MM.1S (cell line): ENCODE measurements around the gene RABEP1.

Source experiments
- DNase-seq: peaks from one replicate; pipeline ENCODE4 v3.0.0-alpha.2; 2015
- H2AFZ ChIP-seq: fragments of 300-600 bp; sonication (generic); 2 replicates; pipeline ENCODE4 v1.6.0; 2016; ENCODE audit warnings: antibody characterized with exemption, low read length
- H3F3A ChIP-seq: fragments of 300-600 bp; sonication (generic); 2 replicates; pipeline ENCODE4 v1.6.1; 2016; ENCODE audit warnings: mild to moderate bottlenecking, antibody characterized with exemption, low read length, moderate library complexity, mixed read lengths; ENCODE audit not compliant: insufficient read depth
- H3K27ac ChIP-seq: fragments of 300-600 bp; sonication (generic); 2 replicates; pipeline ENCODE4 v1.5.1; 2016; ENCODE audit warnings: mild to moderate bottlenecking, low read length
- H3K27me3 ChIP-seq: fragments of 300-600 bp; sonication (generic); replicated peaks from 2 replicates; pipeline ENCODE4 v1.6.0; 2016; ENCODE audit warnings: low read length; ENCODE audit not compliant: insufficient read depth
- H3K36me3 ChIP-seq: fragments of 300-600 bp; sonication (generic); replicated peaks from 2 replicates; pipeline ENCODE4 v1.6.1; 2016; ENCODE audit warnings: mild to moderate bottlenecking, low read length, mixed read lengths; ENCODE audit not compliant: insufficient read depth
- H3K4me1 ChIP-seq: fragments of 300-600 bp; sonication (generic); 2 replicates; pipeline ENCODE4 v1.6.1; 2016; ENCODE audit warnings: low read length, mixed read lengths
- H3K4me2 ChIP-seq: fragments of 300-600 bp; sonication (generic); 2 replicates; pipeline ENCODE4 v1.6.0; 2016; ENCODE audit warnings: low read depth, low read length
- H3K4me3 ChIP-seq: fragments of 300-600 bp; sonication (generic); 2 replicates; pipeline ENCODE4 v1.5.1; 2016; ENCODE audit warnings: low read length, mixed read lengths
- H3K79me2 ChIP-seq: fragments of 300-600 bp; sonication (generic); 2 replicates; pipeline ENCODE4 v1.6.1; 2016; ENCODE audit warnings: mixed run types, low read length, mixed read lengths
- H3K9ac ChIP-seq: fragments of 300-600 bp; sonication (generic); 2 replicates; pipeline ENCODE4 v1.6.1; 2016; ENCODE audit warnings: low read length, mixed read lengths
- H3K9me2 ChIP-seq: fragments of 300-600 bp; sonication (generic); replicated peaks from 2 replicates; pipeline ENCODE4 v1.6.1; 2016; ENCODE audit warnings: mild to moderate bottlenecking, low read length, mixed read lengths; ENCODE audit not compliant: insufficient read depth
- H3K9me3 ChIP-seq: fragments of 300-600 bp; sonication (generic); replicated peaks from 2 replicates; pipeline ENCODE4 v1.6.1; 2016; ENCODE audit warnings: mild to moderate bottlenecking, low read length, mixed read lengths; ENCODE audit not compliant: insufficient read depth
- H4K20me1 ChIP-seq: fragments of 300-600 bp; sonication (generic); 2 replicates; pipeline ENCODE4 v1.6.1; 2016; ENCODE audit warnings: mild to moderate bottlenecking, low read length, moderate library complexity, mixed read lengths; ENCODE audit not compliant: insufficient read depth
- EZH2 ChIP-seq: fragments of 300-600 bp; sonication (generic); optimal IDR thresholded peaks from 2 replicates; pipeline ENCODE3; 2017; ENCODE audit warnings: low read depth, mild to moderate bottlenecking, antibody characterized with exemption, low read length, mixed read lengths
- EZH2phosphoT487 ChIP-seq: fragments of 300-600 bp; sonication (generic); IDR thresholded peaks from 2 replicates; pipeline ENCODE4 v1.6.1; 2018; ENCODE audit warnings: antibody characterized with exemption, low read length
- TF ChIP-seq, protein P1 (sequence below): fragments of 300-600 bp; sonication (generic); IDR thresholded peaks from 2 replicates; pipeline ENCODE4 v1.5.1; 2016; ENCODE audit warnings: antibody characterized with exemption, low read length, mixed read lengths

The RABEP1 gene

DNA sequence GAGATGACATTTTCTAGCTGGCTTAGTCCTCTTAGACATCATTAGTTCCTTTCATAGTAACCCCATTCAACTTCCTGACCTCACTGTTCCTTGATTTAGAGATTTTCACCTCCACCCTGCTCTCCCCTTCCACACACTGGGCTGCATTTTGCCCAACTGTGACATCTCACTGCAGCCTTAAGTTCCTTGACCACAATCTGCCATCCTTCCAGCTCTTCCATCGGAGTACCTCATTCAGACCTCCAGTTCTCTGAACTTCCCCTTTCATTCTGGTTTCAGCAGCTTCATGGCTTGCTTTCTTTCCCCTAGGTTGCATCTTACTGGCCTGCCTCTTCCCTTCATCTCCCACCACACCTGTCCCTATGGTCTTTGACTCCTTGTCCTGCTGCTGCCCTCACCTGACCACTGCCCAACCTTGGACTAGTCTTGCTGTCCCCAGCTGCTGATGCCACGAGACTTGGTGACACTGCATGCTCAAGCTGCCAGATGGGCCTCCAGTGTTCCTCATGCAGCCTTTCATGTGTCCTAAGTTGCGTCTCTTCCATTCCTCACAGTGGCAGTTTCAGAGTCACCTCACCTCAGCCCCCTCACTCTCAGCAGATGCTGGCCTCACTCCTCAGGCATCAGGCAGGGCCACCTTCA lies 96.6 kb downstream of the RABEP1 start:
- H3K9me3 ChIP-seq = no peaks in the 10 kb centered on the region
- H3K9ac ChIP-seq = no peak overlapping the region
- DNase-seq = no peak
- no peak overlapping the region for H3K27ac ChIP-seq
- H4K20me1 ChIP-seq = no peaks in the 10 kb centered on the region
- no peak overlapping the region for H3K4me3 ChIP-seq
- TF ChIP-seq EZH2phosphoT487 (no peak), EZH2 (no peak)
- TF ChIP-seq, protein P1, sequence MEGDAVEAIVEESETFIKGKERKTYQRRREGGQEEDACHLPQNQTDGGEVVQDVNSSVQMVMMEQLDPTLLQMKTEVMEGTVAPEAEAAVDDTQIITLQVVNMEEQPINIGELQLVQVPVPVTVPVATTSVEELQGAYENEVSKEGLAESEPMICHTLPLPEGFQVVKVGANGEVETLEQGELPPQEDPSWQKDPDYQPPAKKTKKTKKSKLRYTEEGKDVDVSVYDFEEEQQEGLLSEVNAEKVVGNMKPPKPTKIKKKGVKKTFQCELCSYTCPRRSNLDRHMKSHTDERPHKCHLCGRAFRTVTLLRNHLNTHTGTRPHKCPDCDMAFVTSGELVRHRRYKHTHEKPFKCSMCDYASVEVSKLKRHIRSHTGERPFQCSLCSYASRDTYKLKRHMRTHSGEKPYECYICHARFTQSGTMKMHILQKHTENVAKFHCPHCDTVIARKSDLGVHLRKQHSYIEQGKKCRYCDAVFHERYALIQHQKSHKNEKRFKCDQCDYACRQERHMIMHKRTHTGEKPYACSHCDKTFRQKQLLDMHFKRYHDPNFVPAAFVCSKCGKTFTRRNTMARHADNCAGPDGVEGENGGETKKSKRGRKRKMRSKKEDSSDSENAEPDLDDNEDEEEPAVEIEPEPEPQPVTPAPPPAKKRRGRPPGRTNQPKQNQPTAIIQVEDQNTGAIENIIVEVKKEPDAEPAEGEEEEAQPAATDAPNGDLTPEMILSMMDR = no peak
- peaks cover 4% of the 10 kb centered on the region for H3K36me3 ChIP-seq
- H3K27me3 ChIP-seq = no peaks in the 10 kb centered on the region
- no peaks in the 10 kb centered on the region for H3K9me2 ChIP-seq
- H3K4me1 ChIP-seq = peaks cover 9% of the 10 kb centered on the region
- no peak overlapping the region for H2AFZ ChIP-seq
- H3F3A ChIP-seq = peaks cover 10% of the 10 kb centered on the region
- peaks cover 8% of the 10 kb centered on the region for H3K79me2 ChIP-seq
- no peak overlapping the region for H3K4me2 ChIP-seq

DNA sequence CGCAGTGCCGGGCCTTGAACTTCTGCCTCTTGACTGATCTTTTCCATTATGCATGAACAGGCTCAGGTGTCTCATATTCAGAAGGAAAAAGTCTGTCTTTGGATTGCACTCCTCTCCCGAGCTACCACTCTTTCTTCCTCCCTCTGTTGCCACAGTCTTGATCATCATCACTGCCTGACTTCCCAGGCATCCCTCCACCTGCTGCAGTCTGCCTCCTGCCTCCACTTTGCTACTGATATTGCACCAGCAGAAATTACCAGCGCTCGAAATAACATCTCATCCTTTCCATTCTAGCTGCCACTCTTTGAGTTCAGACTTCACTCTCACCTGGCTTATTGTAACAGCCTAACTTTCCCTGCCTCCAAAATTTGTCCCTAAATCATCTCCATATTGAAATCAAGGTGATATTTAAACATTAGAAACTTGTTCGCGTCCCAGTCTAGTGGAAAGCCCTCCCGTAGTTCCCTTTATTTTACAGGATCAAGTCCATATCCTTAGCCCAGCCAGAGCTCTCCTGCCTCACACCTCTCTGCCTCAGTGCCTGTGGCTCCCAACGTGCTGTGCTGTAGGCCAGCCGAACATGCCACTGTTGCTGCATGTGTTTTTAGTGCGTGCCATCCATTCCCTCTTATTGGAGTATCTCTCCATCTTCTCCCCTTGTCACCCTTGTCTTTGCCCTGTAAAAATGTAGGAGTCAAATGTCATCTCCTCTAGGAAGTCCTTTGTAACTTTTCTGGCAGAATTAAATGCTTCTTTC lies 97.4 kb downstream of the RABEP1 start:
- no peaks in the 10 kb centered on the region for H3K9me3 ChIP-seq
- no peaks in the 10 kb centered on the region for H4K20me1 ChIP-seq
- no peaks in the 10 kb centered on the region for H3K9me2 ChIP-seq
- H2AFZ ChIP-seq = no peak overlapping the region
- H3K4me2 ChIP-seq = no peak overlapping the region
- 0 out of 2 replicates have a peak, but pooled peaks cover 3% of the 10 kb centered on the region for H3F3A ChIP-seq
- no peak overlapping the region for H3K9ac ChIP-seq
- TF ChIP-seq, protein P1 = no peak
- TF ChIP-seq EZH2 (no peak), EZH2phosphoT487 (no peak)
- no peak overlapping the region for H3K27ac ChIP-seq
- peaks cover 3% of the 10 kb centered on the region; the same call in 1 of the 2 replicates for H3K4me1 ChIP-seq
- H3K36me3 ChIP-seq = peaks cover 12% of the 10 kb centered on the region
- no peak for DNase-seq
- no peaks in the 10 kb centered on the region for H3K27me3 ChIP-seq
- H3K79me2 ChIP-seq = peaks cover 8% of the 10 kb centered on the region
- H3K4me3 ChIP-seq = no peak overlapping the region

DNA sequence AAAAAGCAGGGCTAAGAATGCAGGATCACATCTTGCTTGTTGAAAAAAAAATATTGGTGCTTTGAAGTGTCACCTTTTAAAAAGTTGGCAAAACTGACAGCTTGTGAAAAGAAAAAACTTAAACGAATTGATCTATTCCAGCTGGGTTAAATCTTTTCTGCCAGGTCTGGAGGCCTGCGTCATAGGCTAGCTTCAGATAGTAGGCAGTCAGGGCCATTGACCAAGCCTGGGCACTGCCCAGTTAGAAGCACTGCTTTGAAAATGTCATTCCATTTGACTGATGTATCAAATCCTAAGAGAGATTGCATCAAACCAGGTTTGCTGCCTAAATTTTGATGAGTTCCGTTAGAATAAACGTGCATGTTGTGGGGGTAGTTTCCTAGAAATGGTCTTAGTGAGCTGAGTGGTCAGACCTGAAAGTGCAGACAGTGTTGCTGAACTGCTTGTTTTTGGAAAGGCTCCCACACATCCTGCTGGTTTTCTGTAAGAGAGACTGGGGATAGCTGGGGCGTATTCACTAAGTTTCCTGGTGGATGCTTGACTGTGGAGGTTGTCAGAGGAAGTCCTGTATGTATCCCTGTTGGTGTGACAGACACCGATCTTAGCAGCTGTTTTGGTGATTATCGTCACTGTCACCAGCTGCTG lies 98.5 kb downstream of the RABEP1 start:
- Histone ChIP-seq H3K4me3 (no peak overlapping the region), H3K4me1 (no peaks in the 10 kb centered on the region), H3K36me3 (peaks cover 17% of the 10 kb centered on the region), H3K27ac (no peak overlapping the region), H3K27me3 (no peaks in the 10 kb centered on the region), H3K79me2 (peaks cover 3% of the 10 kb centered on the region; the same call in 1 of the 2 replicates), H3K4me2 (no peak overlapping the region), H3K9ac (no peak overlapping the region), H3K9me2 (no peaks in the 10 kb centered on the region), H4K20me1 (no peaks in the 10 kb centered on the region), H2AFZ (no peak overlapping the region), H3F3A (0 out of 2 replicates have a peak, but pooled peaks cover 3% of the 10 kb centered on the region), H3K9me3 (no peaks in the 10 kb centered on the region)
- no peak for DNase-seq
- TF ChIP-seq, protein P1 = no peak
- TF ChIP-seq EZH2phosphoT487 = no peak
- no peak for TF ChIP-seq EZH2
